Fibroblast of lung (primary cell): ENCODE measurements around the gene DRAXIN.

Source experiments
- EZH2 ChIP-seq: IDR thresholded peaks from 2 replicates; pipeline ENCODE4 v1.5.1; 2012; ENCODE audit warnings: low read length, control low read depth, mild to moderate bottlenecking; ENCODE audit errors: missing control alignments
- TF ChIP-seq, protein P1 (sequence below), 2 donors: IDR thresholded peaks in 1 of 2; conservative IDR thresholded peaks in 1 of 2; 1 replicate in 1 of 2; 2 replicates in 1 of 2; pipeline ENCODE4 v1.5.1; 2011 to 2012; ENCODE audit warnings: low read length in 2 of 2, control low read depth in 1 of 2, inconsistent platforms in 1 of 2, low read depth in 1 of 2, mild to moderate bottlenecking in 1 of 2

DNA sequence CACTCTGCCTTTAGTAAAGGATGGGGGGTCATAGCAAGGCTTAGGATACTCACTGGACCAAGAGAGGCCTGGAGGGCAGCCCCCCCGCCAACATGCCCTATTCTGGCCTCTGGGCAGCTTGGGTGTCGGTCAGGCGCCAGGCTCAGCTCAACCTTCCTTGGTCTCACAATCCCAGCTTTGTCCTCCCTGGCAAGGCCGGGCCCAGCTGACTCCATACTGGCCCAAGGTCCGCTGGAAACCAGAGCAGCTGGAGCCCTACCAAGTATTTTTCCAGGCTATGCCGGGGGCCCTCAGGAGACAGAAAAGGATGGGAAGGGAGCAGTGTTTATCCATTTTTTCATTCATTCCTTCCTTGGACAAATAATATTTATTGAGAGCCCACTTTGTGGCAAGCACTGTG lies 43.5 kb upstream of the DRAXIN start:
- TF ChIP-seq, protein P1, sequence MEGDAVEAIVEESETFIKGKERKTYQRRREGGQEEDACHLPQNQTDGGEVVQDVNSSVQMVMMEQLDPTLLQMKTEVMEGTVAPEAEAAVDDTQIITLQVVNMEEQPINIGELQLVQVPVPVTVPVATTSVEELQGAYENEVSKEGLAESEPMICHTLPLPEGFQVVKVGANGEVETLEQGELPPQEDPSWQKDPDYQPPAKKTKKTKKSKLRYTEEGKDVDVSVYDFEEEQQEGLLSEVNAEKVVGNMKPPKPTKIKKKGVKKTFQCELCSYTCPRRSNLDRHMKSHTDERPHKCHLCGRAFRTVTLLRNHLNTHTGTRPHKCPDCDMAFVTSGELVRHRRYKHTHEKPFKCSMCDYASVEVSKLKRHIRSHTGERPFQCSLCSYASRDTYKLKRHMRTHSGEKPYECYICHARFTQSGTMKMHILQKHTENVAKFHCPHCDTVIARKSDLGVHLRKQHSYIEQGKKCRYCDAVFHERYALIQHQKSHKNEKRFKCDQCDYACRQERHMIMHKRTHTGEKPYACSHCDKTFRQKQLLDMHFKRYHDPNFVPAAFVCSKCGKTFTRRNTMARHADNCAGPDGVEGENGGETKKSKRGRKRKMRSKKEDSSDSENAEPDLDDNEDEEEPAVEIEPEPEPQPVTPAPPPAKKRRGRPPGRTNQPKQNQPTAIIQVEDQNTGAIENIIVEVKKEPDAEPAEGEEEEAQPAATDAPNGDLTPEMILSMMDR (conservative IDR thresholded peaks at IDR 0.05 in 1 of 2, IDR thresholded peaks at IDR 0.05 in 1 of 2; ENCODE audit: low read depth in 1 of 2, low read length in 2 of 2), result no peak
- TF ChIP-seq EZH2, result no peak
